Activated effector memory CD4-positive, alpha-beta T cell treated with Interleukin-2 at 50 U/mL for 16 hours (primary cell): ENCODE results near the gene RPP30.
"Not testable (repeated sequence)": the region's sequence is repeated elsewhere in the genome, so short reads cannot be mapped to it uniquely, and the experiment has no call there.

ENCODE experiments used
- DNase-seq: peaks from one replicate; pipeline ENCODE4 v3.0.0-alpha.2; 2020

RPP30 gene

GRCh38 chr10:90917968-90918318 lies 46.2 kb downstream of the RPP30 start:
- no peak for DNase-seq

- DNase-seq, result no peak
Observed at GRCh38 chr10:90919683-90920574, 48.2 kb downstream of the RPP30 start.

GRCh38 chr10:90920986-90921666 lies 49.4 kb downstream of the RPP30 start, which contains the start of gene ANKRD1:
Gene ANKRD1 (minus strand): TSS chr10:90921087. CDS start chr10:90921027, 60 bp downstream.
- no peak for DNase-seq

GRCh38 chr10:90921906-90922305 lies 50.1 kb downstream of the RPP30 start:
- DNase-seq, result no peak

- no peak for DNase-seq
Observed at GRCh38 chr10:90923111-90923731, 51.4 kb downstream of the RPP30 start.

- no peak for DNase-seq
Observed at GRCh38 chr10:90924552-90924951, 52.8 kb downstream of the RPP30 start.

- DNase-seq, result no peak
Observed at GRCh38 chr10:90925079-90926029, 53.6 kb downstream of the RPP30 start.

- DNase-seq, result no peak
Observed at GRCh38 chr10:90927293-90927692, 55.5 kb downstream of the RPP30 start.

GRCh38 chr10:90929179-90929578 lies 57.4 kb downstream of the RPP30 start:
- DNase-seq, result no peak

GRCh38 chr10:90930070-90930837 lies 58.5 kb downstream of the RPP30 start:
- DNase-seq, result no peak

- no peak for DNase-seq
Observed at GRCh38 chr10:90930971-90931871, 59.4 kb downstream of the RPP30 start.

GRCh38 chr10:90935581-90936275 lies 64.0 kb downstream of the RPP30 start:
- DNase-seq, result no peak

GRCh38 chr10:90936276-90936659 lies 64.5 kb downstream of the RPP30 start:
- no peak for DNase-seq

- no peak for DNase-seq
Observed at GRCh38 chr10:90937645-90938258, 66.0 kb downstream of the RPP30 start.

GRCh38 chr10:90939116-90939515 lies 67.3 kb downstream of the RPP30 start:
- DNase-seq, result no peak

GRCh38 chr10:90939648-90940047 lies 67.9 kb downstream of the RPP30 start:
- no peak for DNase-seq

GRCh38 chr10:90942980-90943379 lies 71.2 kb downstream of the RPP30 start:
- DNase-seq, result not testable (repeated sequence)

GRCh38 chr10:90944749-90945148 lies 73.0 kb downstream of the RPP30 start:
- DNase-seq, result no peak

- DNase-seq, result no peak
Observed at GRCh38 chr10:90945491-90946070, 73.8 kb downstream of the RPP30 start.
